Eye (tissue), 1 donor: Measurements from ENCODE around the gene REPIN1.

ENCODE experiments used
- DNase-seq: peaks from one replicate; pipeline ENCODE4 v3.0.0-alpha.2; 2015

Gene REPIN1

DNA sequence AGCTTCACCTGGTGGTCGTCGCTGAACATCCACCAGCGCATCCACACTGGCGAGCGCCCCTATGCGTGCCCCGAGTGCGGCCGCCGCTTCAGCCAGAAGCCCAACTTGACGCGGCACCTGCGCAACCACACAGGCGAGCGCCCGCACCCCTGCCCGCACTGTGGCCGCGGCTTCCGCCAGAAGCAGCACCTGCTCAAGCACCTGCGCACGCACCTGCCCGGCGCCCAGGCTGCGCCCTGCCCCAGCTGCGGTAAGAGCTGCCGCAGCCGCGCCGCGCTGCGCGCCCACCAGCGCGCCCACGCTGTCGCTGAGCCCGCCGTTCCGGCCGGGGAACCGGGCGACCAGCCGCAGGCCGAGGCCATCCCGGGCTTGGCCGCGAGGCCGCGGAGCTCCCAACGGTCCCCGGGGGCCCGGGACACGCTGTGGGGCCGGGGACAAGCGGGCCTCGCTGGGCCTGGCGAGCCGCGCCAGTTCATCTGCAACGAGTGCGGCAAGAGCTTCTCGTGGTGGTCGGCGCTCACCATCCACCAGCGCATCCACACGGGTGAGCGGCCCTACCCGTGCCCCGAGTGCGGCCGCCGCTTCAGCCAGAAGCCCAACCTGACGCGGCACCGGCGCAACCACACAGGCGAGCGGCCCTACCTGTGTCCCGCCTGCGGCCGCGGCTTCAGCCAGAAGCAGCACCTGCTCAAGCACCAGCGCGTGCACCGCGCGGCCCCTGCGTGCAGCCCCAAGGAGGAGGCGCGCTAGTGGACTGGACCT, 28.9 kb downstream of the REPIN1 start:
- no peak for DNase-seq

DNA sequence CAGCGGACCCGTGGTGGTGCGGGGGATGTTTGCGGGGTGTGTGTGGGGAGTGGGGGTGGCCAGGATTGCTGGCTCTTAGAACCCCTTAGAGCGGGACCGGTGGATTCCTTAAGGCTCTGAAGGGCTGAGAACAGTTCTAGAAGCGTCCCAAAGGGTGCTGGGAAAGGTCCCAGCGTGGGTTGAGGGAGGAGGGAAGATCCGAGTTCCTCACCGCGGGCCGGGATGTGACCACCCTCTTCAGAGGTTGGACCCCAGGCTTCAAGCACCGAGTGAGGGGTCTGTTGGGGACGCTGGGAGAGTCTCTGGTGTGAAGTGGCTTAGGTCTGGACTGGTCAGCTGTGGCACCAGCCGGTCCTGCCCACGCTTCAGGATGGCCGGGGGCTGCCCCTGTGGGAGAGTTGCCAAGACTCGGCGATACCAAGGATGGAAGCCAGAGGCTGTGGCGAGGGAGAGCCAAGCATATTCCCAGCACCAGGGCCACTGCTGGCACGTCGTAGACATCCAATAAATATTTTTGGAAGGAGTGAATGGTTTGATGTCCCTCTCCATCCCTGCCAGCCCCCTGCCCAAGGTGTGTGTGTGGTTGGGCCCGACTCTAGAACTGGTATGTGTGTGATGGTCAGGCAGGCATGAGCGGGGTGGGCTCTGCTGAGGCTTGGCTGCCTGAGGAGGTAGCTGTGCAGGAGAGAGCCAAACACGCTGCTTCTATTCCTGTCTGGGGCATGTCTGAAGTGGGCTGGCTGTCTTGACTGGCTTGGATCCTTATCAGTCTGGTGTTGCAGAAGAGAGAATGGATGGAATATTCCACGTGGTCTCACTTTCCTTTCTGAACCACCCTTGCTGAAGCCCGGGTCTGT, 29.7 kb downstream of the REPIN1 start:
- no peak for DNase-seq

DNA sequence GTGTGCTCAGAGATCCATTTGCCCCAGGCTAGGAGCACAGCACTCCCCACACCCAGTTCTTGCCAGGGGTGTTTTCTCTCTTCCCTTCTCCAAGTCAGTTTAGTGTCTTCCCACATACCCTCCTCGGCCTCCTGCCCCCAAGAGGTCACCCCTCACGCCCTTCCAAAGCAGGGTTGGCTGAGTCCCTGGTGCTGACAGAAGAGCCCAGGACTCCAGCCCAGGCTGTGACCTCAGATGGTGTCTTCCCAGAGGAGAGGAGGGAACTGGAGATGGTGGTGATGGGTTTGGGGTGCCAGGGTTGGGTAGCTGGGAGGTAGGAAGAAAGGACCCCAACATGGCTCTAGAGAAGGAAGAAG, 30.3 kb downstream of the REPIN1 start:
- DNase-seq: no peak

DNA sequence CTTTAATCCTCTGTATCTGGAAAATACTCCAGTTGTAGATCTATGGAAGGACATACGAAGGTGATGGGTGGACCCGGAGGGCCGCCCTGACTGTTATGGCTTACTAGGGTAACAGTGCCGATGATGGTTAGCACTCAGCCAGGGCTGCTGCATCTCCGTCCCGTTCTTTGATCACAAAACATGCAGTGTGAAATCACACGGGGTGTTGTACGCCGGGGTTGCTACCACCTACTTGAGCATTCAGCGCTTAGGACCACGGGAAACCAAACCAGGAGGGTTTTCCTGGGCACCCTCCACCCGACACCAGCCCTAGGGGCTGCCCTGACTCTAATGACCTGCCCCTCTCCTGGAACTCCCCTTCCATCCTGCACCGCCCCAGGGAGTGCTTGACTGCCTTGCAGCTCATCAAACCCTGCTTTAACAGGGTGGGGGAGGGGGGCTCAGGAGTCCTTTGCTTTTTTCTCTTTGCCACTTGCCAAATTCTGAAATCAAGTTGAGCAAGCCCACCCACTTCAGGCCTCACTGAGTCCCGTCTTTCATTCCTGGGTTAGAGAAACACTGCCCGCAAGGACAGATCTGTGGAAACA, 30.9 kb downstream of the REPIN1 start:
- DNase-seq: no peak

DNA sequence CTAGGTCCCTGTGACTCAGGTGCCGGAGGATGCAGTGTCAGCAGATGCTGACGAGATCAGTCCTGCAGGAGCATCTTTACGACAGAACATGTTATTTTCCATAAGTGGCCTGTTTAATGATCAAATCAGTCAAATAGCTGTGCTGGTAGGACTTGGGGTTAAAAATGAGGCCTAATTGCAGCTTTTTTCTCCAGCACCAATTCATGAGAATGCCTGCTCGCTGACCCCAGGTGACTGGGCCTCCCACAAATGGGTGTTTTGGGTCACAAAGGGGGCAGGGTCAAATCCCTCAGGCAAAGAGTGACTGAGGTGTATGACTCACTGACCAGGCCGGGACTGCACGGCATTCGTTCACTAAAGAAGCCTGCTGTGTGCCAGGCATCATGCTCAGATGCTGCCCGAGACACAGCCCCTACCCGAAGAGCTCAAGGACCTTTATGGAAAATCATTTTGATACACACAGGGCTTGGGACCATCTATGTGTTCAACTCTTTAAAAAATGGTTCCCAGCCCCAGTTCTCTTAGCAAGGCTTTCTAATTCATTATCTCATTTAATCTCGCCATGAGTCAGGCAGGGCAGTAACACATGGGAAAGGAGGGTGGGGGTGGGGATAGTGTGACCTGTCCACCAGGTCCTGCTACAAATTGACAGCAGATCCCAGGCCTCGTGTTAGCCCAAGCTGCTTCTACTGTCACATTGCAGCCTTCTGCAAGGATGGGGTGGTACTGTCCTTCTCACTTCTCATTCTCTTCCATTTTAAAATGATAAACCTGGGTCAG, 31.6 kb downstream of the REPIN1 start:
- DNase-seq: no peak

DNA sequence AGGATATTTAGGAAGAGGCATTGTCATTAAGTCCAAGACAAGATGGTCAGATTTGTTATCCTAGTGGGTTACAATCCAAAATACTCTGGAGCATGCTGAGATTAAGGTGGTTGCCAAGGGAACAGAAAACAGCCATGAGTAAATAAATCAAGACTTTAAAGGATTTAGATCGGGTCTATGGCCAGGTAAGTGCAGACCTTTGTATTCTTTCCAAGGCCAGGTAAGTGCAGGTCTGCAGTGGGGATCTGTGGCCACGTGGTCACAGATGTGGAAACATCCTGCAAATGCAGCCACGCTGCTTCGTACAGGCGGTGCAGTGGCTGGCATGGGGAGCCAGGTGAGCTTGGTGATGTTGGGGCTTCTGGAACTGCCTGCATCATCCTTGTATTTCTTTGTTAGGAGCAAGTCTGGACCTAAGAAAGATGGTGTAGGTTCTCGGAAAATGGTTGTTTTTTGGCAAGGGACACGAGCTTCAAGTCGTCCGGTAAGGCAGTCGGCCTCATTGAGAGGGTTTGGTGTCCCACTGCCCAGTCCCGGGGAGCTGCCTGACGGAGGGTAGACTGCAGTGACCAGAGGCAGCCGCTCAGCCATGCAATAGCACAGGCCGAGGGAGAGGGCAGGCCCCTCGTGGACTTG, 32.3 kb downstream of the REPIN1 start:
- DNase-seq: no peak

DNA sequence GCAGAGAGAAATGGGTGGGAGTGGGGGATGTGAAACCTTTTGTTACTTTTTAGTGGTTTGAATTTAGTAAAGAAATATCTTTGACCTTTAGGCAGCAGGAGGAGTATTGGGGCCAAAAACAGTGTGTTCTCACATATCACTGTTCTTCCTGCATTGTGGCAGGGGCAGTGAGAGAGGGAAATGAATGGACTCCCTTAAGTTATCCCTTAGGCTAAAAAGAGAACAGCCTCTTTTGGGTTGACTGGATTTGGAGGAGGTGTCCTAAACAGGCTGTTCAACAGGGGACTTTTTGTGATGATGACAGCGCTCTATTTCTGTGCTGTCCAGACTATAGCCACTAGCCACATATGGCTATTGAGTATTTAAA, 32.8 kb downstream of the REPIN1 start:
- DNase-seq: no peak

DNA sequence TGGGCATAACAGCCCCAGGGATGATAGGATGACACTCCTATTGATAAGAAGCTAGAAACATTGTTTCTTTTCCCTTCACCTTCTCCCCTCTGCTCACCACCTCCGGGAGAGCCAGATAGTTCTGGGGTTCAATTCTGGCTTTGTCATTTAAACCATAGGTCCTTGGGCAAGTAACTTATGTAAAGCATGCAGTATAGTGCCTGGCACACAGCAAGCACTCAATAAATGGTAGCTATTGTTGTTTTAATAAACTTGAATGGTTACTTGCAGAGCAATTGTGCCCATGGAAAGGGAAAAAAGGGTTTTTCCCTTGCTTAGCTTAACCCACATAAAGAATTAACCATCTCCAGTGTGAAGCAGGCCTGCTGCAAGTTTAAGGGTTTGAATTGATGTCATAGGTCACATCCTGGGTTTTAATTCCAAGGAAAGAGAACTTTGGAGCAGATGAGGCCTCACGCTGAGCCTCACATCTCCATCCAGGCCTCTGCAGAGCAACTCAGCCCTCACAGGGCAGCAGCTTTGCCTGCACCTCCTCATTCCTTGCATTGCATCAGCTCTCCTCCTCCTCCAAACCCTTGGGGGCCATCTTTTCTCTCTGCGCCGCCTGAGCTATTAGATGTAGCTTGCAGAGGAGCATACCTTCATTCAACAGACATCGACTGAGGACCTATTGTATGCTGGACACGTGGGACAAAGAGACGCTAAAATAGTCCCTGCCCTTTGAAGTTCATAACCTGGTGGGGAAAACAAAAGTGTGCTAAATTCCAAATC, 33.4 kb downstream of the REPIN1 start:
- DNase-seq: peak; percentile 58

DNA sequence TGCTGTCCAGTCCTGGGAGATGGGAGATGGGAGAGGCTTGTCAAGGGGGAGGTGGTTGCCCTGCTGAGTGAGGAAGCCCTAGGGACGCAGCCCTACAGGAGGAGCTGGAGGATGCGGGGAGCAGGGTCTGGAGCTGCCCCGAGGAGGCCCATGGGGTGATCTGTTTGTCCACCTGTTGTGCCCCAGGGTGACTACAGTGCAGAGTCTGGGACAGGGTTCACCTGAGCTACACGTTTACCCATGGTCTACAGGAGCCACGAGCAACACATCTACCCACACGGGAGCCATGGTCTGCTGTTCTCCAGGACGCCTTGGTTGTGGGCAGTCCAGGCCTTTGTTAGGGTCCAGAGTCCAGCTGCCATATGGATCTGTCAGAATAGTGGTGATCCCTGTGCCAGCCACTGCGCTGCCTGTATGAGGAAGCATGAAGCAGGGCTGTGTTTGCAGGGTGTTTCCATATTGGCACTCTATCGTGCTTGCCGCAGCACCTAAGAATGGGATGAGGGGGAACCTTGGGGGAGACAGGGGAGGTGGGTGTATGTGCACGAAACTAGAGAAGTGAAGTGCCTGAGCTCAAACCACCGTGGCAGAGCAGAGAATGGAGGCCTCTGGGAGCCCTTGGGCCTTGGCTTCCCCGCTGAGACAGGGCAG, 34.2 kb downstream of the REPIN1 start:
- no peak for DNase-seq

DNA sequence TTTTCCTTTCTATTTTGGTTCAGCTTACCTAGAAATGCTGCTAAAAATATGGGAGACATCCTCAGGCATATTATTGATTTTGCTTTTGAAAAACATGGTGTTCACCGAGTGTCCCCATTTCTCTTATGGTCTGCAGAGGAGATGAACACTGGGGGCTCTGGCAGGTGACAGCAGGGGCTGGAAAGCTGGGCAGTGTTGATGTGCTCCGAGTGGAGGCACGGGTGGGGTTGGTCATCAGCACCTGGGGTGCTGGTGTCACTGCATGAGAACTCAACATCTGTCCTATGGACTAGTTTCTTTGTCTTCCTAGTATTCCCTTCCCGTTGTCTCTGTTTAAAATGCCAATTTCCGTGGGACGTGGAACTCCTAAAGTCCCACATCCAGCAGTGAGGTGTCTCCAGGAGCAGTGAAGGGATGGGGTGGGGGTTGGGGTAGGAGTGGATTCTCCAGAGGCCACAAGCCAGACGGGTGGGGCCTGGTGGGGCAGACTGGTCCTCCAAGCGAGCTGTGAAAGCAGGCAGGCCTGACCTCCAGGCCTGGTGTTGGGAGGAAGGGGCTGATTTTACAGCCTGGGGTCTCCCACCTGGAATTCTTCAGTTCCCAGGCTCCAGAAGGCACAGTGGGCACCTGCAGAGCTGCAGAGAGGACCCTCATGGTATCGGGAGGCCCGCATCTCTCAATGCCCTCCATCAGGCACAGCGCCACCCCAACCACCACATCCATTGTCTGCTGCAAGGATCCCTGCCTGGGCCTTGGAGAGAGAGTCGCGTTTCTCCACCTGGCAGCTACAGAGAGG, 35.0 kb downstream of the REPIN1 start:
- no peak for DNase-seq

DNA sequence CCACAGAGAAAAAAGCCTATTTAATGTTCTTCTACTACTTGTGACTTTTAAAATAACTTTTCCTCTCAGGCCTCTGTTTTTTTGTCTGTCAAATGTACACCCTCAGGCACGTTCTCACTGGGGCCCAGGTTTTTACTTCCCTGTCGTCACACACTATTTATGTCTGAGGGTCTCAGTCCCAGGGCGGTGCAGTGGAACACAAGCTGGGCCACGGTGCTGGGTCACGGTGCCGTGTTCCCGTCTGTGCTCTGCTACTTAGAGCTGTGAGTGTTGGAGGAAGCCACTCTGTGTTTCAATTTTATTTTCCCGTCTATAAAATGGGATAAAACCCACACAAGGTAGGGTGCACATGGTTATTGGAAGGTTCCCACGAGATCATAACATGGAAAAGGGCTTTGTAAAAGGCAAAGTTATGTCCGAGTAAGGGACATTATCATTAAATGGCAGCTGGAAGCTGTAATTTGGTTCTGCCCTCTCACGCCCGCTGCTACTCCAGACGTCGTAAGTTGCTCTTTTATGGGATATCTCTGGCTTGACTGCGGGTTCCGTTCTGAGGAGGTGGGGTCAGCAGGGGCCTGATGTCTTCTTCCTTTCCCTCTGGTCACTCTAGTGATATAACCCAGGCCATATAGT, 35.7 kb downstream of the REPIN1 start:
- DNase-seq: no peak

DNA sequence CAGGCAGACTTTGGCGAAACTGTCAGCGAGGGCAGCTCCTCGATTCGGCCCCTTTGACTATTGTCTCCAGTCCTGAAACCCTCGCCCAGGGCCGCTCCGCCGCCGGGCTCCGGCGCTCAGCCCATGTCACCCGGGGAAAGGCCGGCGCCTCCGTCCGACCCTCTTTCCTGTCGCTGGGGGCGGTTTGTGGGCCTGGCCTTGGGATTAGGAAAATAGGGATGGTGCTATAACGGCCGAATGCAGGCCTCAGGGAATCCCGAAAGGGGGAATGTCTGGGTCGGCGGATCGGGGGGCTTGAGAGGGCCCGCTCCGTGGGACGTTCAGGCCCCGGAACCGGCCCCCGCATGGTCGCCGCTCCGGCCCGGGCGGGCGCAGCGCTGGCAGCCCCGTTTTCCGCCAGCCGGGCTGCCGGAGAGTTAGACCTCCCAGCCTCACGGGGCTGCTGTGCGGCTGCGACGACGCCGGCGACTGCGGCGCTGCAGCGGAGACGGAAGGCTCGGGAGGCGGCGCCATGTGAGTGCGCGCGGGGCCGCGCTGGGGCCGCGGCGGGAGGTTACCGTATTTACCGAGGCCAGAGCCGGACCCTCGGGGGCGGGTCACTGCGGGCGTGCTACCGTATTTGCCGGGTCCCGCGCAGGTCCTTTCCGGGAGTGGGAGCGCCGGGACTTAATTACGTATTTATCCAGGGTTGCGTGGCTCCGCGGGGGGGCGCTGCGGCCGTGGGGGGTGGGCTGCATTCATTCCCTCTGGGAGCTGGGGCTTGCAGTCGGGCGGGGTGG, 36.4 kb downstream of the REPIN1 start:
- peak; percentile 96 for DNase-seq

DNA sequence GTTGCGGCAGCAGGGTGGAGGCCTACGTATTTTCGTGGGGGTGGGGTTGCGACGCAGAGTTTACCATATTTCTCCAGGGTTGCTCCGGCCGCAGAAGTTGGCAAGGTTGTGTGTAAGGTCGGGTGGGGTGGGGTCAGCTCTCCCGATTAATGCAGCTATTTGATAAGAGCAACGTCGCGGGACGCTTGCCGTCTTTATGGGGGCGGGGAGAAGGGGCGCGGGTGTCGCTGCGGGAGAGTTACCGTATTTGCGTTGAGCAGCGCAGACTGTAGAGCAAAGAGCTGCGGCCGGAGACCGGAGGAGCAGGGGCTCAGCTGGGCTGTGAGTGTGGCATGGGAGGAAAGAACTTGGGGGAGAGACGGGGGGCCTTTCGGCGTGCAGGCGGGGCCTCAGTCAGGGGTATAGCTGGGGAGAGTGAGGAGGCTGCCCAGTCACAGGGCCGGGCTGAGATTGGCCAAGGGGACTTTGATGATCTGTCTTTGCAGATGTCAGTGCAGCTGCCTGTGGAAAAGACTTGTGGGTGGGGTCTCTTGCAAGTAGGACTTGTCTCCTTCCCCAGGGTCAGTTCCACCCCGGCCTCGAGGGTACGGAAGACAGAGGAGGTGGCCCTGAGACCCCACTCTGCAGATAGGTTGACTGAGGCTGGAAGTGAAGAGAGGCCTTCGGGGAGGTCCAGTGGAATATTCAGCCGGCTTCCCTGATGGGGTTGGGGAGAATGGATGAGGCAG, 37.1 kb downstream of the REPIN1 start:
- no peak for DNase-seq

DNA sequence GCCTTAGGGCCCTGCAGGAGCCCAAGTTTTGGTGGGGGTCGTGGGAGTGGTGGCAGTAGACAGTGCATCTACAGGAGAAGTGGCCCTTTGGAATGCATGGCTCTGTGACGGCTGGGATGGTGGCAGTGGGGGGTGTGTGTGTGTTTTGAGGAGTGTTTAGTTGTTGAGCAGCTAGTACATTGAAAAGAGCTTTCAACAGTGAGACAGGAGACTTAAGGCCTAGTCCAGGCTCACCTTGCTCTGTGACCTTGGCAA, 37.6 kb downstream of the REPIN1 start:
- DNase-seq: no peak

DNA sequence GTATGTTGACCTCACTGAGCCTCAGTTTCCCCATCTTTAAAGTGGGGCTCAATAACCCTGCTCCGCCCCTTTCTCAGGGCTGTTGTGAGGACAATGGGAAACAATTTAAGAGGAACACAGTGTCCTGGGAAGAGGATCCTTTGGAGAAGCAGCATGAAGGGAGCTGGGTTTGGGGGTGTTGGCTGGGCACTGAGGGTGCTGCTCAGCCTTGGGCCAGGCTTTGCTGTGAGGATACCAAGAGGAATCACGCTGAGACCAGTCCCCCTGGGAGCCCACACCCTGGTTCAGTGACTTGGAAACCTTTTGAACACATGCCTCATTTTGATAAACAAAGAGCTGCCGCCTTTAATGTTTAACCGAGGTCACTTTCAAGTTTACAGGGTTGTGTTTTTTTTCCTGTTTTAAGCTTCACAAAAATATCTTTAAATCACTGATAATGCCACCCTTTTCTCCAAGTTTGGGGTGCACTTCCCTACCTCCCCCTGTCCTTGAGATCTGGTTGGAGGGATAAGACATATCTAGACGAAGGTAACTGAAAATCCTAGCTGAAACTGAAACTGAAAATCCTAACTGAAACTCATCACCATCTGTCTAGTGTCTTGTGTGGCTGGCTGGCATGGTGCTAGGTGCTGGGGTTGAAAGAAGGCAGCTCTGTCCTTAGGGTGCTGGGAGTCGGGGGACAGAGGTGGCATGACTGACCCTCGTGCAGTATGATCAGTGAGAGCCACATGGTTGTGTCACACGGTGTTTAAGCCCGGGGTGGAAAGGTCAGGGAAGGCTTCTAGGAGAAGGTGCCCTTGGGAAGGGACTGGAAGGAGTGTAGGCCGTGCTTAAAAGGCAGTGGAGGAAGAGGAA, 38.2 kb downstream of the REPIN1 start:
- DNase-seq: no peak

DNA sequence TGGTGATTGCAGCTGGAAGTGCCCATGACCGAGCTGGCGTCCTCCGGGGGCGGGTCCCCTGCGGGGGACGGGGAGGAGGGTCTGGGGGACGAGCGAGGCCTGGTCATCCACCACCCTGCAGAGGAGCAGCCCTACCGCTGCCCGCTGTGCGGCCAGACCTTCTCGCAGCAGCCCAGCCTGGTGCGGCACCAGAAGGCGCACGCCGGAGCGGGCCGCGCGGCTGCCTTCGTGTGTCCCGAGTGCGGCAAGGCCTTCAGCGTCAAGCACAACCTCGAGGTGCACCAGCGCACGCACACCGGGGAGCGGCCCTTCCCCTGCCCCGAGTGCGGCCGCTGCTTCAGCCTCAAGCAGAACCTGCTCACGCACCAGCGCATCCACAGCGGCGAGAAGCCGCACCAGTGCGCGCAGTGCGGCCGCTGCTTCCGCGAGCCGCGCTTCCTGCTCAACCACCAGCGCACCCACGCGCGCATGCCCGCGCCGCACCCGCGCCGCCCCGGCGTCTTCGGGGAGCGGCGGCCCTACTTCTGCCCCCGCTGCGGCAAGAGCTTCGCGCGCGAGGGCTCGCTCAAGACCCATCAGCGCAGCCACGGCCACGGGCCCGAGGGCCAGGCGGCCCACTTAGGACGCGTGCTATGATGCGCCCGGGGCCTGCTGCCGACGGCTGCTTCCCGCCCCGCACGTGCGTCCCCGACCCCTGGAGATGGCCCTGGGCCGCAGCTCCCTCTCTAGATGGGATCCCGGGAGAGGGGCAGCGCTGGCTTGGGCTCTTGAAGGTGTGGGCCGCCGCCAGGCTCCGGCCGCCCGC, 39.2 kb downstream of the REPIN1 start:
- DNase-seq: no peak
